Suppressor macrophage (primary cell): Measurements from ENCODE around the gene CEP170B.
"Not testable (repeated sequence)": the region's sequence is repeated elsewhere in the genome, so short reads cannot be mapped to it uniquely, and the experiment has no call there.

Source experiments
- DNase-seq, 4 experiments: peaks; one replicate each; pipeline ENCODE4 v3.0.0-alpha.2; 2020 to 2022

CEP170B gene

DNA sequence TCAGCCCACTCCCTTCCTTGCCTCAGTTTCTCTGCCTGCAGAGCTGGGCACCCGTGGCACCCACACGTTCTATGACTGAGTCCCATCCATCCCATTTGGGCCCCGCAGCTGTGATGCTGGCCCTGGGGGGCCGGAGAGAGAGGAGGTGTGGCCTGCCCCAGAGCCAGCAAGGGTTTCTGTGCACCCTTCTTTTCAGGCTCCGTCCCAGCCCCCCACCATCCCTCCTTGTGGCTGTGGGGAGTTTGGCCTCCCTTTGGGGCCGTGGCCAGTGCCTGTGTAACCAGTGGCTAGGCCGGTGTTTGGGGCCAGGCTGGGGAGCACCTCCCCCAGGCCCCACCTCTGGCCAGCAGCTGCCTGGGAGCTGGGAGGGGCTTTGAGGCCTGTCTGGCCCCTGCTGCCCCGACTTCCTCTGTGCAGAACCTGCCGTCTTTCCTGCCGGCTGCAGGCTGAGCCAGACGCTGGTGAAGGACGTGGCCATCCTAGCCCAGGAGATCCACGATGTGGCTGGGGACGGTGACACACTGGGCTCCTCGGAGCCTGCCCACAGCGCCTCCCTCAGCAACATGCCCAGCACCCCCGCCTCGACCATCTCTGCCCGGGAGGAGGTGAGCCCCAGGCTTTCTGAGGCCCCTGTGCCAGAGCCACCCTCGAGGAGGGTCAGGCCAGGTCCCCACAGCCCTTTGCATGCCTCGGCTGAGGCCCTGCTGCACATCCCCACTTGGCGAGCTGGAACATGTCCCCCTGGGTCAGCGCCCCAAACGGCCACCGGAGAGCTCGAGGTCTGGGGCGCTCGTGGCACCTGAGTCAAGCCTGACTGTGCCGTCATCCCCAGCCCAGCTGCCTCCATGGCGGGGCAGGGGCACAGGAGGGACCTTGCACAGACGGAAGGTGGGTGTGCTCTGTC, 27.7 kb downstream of the CEP170B start:
- DNase-seq: no peak

DNA sequence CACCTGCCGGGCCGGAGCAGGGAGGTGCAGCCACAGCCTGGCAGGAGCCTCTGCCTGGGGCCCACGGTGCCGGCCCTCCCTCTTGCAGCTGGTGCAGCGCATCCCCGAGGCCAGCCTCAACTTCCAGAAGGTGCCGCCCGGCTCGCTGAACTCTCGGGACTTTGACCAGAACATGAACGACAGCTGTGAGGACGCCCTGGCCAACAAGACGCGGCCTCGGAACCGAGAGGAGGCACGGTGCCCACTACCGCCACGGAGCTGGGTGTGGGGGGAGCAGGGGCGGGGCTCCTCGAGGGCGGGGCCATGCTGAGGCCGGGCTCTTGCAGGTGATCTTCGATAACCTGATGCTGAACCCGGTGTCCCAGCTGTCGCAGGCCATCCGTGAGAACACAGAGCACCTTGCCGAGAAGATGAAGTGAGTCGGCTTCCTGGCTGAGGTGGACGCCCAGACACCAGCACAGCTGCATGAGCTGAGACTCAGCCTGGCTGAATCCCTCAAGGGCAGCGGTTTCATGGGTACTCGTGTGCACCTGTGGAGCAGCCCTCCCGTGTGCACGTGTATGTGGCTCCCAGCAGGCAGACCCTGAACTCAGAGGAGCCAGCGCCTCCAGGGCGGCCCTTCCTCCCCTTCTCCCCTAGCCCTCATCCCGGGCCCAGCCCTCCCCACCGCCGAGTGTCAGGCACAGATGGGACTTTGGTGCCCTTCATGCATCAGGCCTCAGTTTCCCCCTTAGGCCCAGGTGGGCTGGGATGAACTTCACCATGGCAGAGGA, 28.6 kb downstream of the CEP170B start:
- no peak for DNase-seq

DNA sequence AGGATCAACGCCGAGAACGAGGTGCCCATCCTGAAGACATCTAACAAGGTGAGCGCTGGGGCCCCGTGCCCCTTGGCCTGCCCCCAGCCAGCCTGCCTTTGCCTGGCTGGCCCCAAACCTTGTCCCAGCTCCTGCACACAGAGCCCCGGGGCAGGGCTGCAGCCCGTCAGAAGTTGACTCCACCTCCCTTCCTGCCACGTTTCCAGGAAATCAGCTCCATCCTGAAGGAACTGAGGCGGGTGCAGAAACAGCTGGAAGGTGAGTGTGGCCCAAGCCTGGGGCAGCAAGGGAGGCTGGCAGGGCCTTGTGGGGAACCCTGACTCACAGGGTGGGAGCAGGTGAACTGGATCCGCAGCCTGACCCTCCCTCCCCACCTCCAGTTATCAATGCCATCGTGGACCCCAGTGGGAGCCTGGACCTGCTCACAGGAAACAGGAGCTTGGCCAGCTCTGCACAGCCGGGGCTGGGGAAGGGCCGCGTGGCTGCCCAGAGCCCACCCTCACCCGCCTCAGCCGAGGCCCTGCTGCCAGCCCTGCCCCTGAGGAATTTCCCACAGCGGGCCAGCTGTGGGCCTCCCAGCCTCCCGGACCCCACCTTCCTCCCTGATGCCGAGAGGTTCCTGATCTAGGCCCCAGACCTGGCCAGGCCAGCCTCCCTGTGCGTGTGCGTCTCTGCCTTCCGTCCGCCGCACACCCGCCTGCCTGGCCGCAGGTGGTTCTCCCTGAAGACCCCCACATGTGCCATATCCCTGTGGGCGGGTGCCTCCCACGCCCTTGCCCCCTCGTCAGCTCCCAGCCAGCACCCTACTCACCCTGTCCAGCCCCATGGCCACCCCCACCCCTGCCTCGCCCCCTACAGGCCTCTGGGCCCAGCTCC, 29.5 kb downstream of the CEP170B start:
- DNase-seq: no peak

DNA sequence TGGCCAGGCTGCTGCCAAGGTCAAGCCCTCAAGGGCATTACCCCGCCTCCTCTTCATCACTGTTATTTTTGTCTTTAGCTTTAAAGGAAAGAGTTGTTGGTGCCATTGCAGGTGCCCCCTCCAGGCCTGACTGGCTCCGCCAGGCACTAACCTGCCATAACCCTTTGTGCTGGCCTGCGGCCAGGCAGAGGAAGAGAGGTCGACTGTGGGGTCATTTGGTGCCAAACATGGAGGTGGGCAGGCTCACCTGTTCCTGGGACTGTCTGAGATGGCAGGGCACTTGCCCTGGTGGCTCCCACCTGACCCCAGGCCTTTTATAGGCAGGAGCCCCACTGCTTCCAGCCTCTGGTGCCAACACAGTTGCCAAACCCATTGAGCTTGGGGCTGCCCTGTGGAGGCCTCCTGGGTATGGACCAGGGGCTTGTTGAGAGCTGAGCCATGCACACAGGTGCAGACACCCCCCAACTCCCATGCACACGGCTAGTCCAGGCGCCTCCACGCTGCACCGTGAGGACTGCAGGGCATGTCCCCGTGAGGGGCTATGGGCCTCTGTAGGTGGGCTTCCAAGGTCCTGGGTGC, 30.2 kb downstream of the CEP170B start:
- DNase-seq: no peak

DNA sequence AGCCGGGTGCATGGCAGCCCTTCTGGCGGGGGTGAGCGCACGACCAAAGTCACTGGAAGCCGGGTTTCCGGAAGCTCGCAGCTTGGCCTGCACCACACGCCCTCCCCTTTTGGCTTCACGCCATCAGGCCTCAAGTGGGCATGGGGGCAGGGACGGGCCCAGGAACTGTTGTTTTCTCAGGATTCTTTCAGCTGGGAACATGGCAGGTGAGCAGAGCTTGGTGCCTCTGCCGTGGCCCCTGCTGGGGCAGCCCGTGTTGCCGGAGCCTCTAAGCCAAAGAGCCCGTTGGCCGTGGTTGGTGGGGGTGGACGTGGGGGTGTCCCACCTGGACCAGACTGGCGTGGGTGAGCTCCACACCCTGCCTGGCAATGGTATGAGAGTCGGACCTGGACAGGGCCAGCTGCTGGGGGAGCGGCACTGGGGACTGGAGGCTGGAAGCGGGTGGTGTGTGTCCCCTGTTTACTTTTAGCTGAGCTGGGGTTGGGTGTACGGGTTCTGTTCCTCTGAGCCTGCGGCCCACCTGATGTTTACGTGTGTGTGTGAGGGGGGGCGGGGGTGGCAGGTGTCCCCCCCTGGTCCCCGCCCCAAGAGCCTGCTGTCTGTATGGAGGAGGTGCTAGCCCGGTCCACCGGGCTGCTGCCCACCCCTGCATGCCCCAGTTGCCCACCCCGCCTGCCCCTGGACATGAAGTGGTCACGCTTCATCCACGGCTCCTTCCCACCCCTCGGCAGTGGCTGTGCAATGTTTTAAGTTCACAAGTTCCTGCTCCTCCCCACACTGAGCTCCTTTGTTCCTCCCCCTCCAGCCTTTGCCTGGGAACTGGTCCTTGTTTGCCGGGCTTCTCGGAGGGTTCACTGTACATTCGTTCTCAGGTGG, 31.0 kb downstream of the CEP170B start:
- no peak for DNase-seq

DNA sequence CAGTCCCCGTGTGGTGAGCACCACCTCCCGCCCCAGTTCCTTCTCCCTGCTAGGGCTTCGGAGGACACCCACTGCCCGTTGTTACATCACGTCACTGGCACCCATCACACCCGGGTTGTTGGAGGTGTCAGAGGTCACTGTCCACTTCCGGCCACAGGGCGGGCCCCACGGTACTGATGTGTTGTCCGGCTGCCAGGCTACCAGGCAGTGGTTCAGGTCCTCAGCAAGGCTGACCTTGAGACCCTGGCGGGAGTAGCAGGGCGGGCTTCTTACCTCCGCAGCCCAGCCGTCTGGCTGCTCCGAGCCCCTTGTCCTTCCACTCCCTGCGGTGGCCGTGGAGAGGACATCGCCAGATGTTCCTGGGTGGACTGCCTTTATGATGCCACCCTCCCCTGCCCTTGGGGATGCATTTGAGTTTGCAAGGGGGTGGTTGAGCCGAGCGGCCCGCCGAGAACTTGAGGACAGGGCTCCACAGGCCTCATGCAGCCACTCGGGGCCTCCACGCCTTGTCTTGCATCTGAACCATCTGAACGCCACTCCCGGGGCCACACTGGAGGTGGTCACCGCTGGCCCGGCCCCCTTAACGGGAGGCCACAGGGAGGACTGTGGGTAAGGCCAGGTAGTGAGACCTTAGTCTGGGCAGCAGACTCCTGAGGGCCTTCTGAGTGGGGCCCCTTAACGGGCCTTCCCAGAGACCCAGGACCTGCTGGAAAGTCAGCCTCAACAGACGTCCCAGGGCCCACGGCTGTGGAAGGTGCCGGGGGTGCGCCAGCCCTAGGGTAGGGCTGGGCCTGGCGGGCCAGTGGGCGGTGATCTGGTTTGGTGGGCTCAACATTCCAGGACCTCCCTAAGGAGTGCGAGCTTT, 32.5 kb downstream of the CEP170B start:
- no peak for DNase-seq

DNA sequence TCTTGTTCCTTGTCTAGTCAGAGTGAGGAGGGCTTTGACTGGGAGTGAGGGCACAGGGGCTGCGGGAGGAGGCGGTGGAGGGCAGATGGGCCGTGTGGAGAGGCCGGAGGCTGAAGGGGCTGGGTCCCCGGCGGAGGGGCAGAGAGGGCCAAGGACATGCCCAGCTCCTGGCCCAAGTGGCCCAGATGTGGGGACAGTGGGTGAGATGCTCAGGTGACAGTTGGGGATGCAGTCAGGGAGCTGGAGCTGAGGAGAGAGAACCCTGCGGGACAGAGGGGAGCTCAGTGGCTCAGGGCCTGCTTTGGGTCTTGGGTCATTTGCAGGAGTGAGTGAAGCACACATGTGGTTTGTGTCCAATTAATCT, 33.1 kb downstream of the CEP170B start:
- DNase-seq: no peak

DNA sequence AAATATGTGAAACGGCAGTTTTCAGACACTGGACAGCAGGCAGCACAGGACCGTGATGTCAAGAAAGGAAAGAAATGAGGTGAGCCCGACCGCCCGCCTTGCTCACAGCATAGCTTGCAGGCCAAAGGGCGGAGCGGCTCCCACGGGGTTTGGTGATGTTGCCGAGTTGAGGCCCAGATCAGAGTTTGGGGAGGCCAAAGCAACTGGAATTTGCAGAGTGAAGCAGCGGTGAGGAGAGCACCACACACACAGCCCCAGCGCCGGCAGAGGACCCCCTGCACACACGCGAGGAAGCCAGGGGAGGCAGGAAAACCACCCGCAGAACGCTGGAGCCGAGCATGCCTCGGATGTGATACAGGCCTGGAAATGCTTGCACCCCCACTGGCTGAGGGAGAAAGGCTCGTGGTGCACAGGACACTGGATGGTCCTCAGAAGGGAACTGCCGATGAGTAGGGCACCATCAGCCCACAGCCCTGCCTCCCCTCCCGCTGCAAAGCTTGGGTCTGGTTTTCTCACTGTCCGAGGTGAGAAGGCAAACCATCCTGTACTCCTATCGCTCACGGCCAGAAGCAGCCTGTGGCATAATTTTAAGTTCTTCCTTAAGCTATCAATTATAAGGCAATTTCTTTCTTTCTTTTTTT, 33.9 kb downstream of the CEP170B start:
- no peak for DNase-seq

DNA sequence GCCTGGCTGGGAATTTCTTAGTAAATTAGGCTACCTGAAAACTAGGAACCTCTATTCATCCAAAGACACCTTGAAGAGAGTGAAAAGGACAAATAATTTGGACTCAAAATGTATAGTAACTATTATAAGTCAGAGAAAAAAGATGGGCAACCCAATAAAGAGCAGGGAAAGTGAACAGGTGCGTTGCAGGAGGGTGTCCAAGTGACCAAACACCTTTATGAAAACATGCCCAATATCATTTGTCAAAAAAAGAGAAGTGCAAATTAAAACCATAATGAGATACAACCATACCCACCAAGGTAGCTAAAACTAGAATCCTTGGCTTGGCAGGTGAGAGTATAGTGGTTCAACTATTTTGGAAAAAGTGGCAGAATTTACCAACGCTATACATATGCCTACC, 34.7 kb downstream of the CEP170B start:
- DNase-seq: no peak

DNA sequence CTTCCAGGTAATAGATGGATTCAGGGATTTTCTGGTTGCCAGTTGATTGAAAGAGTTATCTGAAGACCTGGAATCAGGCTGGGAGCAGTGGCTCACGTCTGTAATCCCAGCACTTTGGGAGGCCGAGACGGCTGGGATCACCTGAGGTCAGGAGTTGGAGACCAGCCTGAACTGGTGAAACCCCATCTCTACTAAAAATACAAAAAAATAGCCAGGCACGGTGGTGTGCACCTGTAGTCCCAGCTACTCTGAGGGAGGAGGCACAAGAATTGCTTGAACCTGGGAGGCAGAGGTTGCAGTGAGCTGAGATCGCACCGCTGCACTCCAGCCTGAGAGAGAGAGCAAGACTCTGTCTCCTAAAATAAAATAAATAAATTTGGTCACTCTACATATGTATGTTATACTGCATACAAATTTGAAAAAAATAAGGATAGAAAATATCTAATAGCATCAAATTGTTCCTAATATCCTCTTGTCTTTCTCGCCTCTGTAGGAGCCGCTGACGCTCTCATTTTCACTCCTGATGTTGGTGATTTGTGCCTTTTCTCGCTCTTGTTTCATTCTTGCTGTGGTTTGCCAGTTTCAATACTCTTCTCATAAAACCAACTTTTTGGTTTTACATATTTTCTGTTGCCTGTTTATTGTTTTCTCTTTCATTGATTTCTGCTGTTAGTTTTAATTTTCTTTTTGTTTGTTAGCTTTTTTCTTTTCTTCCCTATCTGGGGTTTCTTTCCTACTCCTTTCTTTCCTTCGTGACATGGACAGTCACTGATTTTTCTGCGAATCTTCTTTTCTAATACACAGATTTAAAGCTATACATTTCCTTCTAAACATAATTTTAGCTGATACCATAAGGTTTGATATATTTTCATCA, 35.8 kb downstream of the CEP170B start:
- no peak for DNase-seq

DNA sequence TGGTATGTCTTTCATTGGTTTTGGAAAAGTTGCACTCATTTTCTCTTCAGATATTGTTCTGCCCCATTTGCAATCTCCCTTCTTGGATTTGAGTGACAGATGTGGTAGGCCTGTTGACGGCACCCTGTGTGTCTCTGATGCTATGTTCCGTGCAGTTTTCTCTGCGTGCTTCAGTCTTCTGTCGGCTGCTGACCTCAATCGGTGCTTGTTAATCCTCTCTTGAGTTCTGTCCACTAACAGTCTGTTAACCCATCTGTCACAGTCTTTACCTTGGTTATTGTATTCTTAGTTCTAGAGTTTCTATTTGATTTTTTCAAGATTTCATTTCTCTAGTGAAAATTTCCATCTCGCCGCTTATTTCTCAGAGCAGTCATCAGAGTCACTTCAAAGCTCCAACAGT, 38.9 kb downstream of the CEP170B start:
- no peak for DNase-seq

DNA sequence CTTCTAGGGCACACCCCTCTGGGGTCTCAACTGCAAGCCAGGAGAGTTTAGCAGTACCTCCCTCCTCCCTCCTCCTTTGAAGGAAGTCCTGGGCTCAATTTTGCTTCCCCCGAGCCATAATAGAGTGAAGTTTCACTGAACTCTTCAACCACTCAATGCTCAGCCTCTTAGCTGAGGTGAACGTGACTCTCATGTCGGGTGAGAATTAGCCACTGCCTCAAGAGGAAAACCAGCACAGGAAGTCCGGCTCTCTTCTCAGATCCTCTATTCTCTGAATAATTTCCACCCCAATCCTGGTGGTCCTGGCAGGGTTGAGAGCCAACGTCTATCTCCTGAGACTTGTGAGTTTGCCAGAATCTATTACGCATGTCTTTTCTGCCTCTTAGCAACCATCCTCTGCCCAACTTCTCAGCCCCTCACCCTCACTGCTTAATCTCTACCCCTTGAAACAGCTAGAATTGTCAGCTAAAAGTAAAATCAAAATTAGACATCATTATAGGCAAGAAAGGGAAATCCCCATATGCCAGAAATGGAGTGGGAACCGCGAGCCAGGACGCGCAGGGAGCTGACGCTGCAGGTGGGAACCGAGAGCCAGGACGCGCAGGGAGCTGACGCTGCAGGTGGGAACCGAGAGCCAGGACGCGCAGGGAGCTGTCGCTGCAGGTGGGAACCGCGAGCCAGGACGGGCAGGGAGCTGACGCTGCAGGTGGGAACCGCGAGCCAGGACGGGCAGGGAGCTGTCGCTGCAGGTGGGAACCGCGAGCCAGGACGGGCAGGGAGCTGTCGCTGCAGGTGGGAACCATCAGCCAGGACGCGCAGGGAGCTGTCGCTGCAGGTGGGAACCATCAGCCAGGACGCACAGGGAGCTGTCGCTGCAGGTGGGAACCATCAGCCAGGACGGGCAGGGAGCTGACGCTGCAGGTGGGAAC, 39.8 kb downstream of the CEP170B start:
- DNase-seq: not testable (repeated sequence)

DNA sequence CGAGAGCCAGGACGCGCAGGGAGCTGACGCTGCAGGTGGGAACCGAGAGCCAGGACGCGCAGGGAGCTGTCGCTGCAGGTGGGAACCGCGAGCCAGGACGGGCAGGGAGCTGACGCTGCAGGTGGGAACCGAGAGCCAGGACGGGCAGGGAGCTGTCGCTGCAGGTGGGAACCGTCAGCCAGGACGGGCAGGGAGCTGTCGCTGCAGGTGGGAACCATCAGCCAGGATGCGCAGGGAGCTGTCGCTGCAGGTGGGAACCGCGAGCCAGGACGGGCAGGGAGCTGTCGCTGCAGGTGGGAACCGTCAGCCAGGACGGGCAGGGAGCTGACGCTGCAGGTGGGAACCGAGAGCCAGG, 40.5 kb downstream of the CEP170B start:
- DNase-seq: not testable (repeated sequence)

DNA sequence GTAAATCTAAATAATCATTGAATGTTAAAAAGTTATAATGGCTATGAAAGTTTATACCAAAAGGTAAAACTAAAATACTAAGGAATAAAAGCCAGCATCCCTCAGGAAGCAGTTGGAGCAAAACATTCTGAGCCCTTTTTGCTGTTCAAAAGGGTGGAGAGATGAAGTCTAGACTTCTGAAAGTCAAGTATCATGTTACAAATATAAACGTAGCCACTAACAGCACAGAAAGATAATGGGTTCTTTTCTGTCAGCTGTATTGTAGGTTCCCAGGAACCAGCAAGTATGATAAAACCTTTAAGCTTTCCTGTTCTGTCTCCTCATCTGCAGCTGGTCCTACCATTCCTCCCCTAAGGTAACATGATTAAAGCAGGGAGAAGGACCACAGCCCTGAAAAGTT, 43.2 kb downstream of the CEP170B start:
- DNase-seq: no peak

DNA sequence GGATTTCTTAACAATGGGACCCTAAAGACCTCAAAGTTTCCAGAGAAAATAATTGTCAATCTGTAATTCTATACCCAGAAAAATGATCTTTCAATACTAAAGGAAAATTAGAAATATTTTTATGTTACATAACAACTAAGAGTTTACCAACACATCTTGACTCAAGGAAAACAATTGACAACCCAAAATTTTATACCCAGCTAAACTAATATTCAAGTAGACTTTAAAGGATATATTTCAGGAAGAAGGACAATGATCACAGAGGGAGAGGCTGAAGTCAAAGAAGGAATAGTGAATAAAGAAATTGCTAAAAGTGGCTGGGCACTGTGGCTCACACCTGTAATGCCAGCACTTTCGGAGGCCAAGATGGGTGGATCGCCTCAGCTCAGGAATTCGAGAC, 47.0 kb downstream of the CEP170B start:
- no peak for DNase-seq

DNA sequence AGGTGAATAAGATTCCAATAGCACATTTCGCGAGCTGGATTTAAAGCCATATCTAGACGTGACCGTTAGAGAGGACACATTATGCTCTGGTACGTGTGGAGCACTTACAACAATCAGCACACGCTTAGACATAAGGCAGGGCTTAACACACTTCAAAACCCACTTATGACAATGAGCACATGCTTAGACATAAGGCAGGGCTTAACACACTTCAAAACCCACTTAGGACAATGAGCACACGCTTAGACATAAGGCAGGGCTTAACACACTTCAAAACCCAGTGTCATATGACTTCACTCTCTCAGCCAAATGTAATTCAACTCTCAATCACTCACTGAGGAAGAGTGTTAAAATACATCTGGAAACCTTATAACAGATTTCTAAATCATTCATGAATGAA, 48.4 kb downstream of the CEP170B start:
- DNase-seq: no peak

DNA sequence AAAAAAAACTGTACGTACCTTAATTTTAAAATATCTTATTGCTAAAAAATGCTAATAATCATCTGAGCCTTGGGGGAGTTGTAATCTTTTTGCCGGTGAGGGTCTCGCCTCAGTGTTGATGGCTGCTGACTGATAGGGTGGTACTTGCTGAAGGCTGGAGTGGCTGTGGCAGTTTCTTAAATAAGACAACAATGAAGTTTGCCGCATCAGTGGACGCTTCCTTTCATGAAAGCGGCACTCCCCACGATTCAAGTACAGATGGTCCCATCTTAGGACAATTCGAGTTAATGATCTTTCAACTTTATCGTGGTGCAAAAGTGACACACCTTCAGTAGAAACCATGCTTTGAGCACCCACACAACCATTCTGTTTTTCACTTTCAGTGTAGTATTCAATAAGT, 52.0 kb downstream of the CEP170B start:
- DNase-seq: no peak

DNA sequence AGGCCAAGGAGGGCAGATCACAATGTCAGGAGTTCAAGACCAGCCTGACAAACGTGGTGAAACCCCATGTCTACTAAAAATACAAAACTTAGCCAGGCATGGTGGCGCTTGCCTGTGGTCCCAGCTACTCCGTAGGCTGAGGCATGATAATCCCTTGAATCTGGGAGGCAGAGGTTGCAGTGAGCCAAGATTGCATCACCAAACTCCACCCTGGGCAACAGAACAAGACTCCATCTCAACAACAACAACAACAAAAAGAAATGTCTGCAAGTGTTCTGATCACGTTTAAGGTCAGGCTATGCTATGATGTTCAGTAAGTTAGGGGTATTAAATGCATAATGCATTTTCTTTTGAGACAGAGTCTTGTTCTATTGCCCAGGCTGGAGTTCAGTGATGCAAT, 52.9 kb downstream of the CEP170B start:
- no peak for DNase-seq
